MM.1S (cell line): ENCODE measurements around the gene TSPAN10.

Experiments used
- DNase-seq: peaks from one replicate; pipeline ENCODE4 v3.0.0-alpha.2; 2015
- H2AFZ ChIP-seq: fragments of 300-600 bp; sonication (generic); 2 replicates; pipeline ENCODE4 v1.6.0; 2016; ENCODE audit warnings: antibody characterized with exemption, low read length
- H3F3A ChIP-seq: fragments of 300-600 bp; sonication (generic); 2 replicates; pipeline ENCODE4 v1.6.1; 2016; ENCODE audit warnings: mild to moderate bottlenecking, antibody characterized with exemption, low read length, moderate library complexity, mixed read lengths; ENCODE audit not compliant: insufficient read depth
- H3K27ac ChIP-seq: fragments of 300-600 bp; sonication (generic); 2 replicates; pipeline ENCODE4 v1.5.1; 2016; ENCODE audit warnings: mild to moderate bottlenecking, low read length
- H3K27me3 ChIP-seq: fragments of 300-600 bp; sonication (generic); replicated peaks from 2 replicates; pipeline ENCODE4 v1.6.0; 2016; ENCODE audit warnings: low read length; ENCODE audit not compliant: insufficient read depth
- H3K36me3 ChIP-seq: fragments of 300-600 bp; sonication (generic); replicated peaks from 2 replicates; pipeline ENCODE4 v1.6.1; 2016; ENCODE audit warnings: mild to moderate bottlenecking, low read length, mixed read lengths; ENCODE audit not compliant: insufficient read depth
- H3K4me1 ChIP-seq: fragments of 300-600 bp; sonication (generic); 2 replicates; pipeline ENCODE4 v1.6.1; 2016; ENCODE audit warnings: low read length, mixed read lengths
- H3K4me2 ChIP-seq: fragments of 300-600 bp; sonication (generic); 2 replicates; pipeline ENCODE4 v1.6.0; 2016; ENCODE audit warnings: low read depth, low read length
- H3K4me3 ChIP-seq: fragments of 300-600 bp; sonication (generic); 2 replicates; pipeline ENCODE4 v1.5.1; 2016; ENCODE audit warnings: low read length, mixed read lengths
- H3K79me2 ChIP-seq: fragments of 300-600 bp; sonication (generic); 2 replicates; pipeline ENCODE4 v1.6.1; 2016; ENCODE audit warnings: mixed run types, low read length, mixed read lengths
- H3K9ac ChIP-seq: fragments of 300-600 bp; sonication (generic); 2 replicates; pipeline ENCODE4 v1.6.1; 2016; ENCODE audit warnings: low read length, mixed read lengths
- H3K9me2 ChIP-seq: fragments of 300-600 bp; sonication (generic); replicated peaks from 2 replicates; pipeline ENCODE4 v1.6.1; 2016; ENCODE audit warnings: mild to moderate bottlenecking, low read length, mixed read lengths; ENCODE audit not compliant: insufficient read depth
- H3K9me3 ChIP-seq: fragments of 300-600 bp; sonication (generic); replicated peaks from 2 replicates; pipeline ENCODE4 v1.6.1; 2016; ENCODE audit warnings: mild to moderate bottlenecking, low read length, mixed read lengths; ENCODE audit not compliant: insufficient read depth
- H4K20me1 ChIP-seq: fragments of 300-600 bp; sonication (generic); 2 replicates; pipeline ENCODE4 v1.6.1; 2016; ENCODE audit warnings: mild to moderate bottlenecking, low read length, moderate library complexity, mixed read lengths; ENCODE audit not compliant: insufficient read depth
- EZH2 ChIP-seq: fragments of 300-600 bp; sonication (generic); optimal IDR thresholded peaks from 2 replicates; pipeline ENCODE3; 2017; ENCODE audit warnings: low read depth, mild to moderate bottlenecking, antibody characterized with exemption, low read length, mixed read lengths
- EZH2phosphoT487 ChIP-seq: fragments of 300-600 bp; sonication (generic); IDR thresholded peaks from 2 replicates; pipeline ENCODE4 v1.6.1; 2018; ENCODE audit warnings: antibody characterized with exemption, low read length
- TF ChIP-seq, protein P1 (sequence below): fragments of 300-600 bp; sonication (generic); IDR thresholded peaks from 2 replicates; pipeline ENCODE4 v1.5.1; 2016; ENCODE audit warnings: antibody characterized with exemption, low read length, mixed read lengths

TSPAN10 gene

DNA sequence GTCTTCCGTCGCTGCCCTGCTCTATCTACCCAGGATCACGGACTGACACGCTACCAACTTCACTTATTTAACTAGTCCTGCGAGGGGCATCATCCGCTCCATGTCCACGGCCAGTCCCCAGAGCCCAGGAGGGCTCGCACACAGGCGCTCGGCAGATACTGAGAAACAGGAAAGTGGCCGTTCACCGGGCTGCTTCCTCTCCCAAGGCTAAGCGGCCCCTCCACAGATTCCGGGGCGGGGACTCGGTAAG lies 29.0 kb downstream of the TSPAN10 start:
- no peaks in the 10 kb centered on the region for H3K27me3 ChIP-seq
- peak overlapping the region; percentile 86 for H2AFZ ChIP-seq
- no peaks in the 10 kb centered on the region for H3K9me3 ChIP-seq
- peaks cover 5% of the 10 kb centered on the region; the same call in 1 of the 2 replicates for H3K4me1 ChIP-seq
- peak overlapping the region; percentile 84 for H3K4me2 ChIP-seq
- no peak for DNase-seq
- no peak overlapping the region; the same call in 1 of the 2 replicates for H3K27ac ChIP-seq
- no peaks in the 10 kb centered on the region for H3F3A ChIP-seq
- H3K79me2 ChIP-seq: peaks cover 39% of the 10 kb centered on the region
- TF ChIP-seq, protein P1, sequence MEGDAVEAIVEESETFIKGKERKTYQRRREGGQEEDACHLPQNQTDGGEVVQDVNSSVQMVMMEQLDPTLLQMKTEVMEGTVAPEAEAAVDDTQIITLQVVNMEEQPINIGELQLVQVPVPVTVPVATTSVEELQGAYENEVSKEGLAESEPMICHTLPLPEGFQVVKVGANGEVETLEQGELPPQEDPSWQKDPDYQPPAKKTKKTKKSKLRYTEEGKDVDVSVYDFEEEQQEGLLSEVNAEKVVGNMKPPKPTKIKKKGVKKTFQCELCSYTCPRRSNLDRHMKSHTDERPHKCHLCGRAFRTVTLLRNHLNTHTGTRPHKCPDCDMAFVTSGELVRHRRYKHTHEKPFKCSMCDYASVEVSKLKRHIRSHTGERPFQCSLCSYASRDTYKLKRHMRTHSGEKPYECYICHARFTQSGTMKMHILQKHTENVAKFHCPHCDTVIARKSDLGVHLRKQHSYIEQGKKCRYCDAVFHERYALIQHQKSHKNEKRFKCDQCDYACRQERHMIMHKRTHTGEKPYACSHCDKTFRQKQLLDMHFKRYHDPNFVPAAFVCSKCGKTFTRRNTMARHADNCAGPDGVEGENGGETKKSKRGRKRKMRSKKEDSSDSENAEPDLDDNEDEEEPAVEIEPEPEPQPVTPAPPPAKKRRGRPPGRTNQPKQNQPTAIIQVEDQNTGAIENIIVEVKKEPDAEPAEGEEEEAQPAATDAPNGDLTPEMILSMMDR: no peak
- TF ChIP-seq EZH2 (no peak), EZH2phosphoT487 (no peak)
- no peaks in the 10 kb centered on the region for H3K36me3 ChIP-seq
- peak overlapping the region; percentile 97 for H3K9ac ChIP-seq
- no peaks in the 10 kb centered on the region for H4K20me1 ChIP-seq
- H3K9me2 ChIP-seq: no peaks in the 10 kb centered on the region
- peak overlapping the region; percentile 89 for H3K4me3 ChIP-seq

DNA sequence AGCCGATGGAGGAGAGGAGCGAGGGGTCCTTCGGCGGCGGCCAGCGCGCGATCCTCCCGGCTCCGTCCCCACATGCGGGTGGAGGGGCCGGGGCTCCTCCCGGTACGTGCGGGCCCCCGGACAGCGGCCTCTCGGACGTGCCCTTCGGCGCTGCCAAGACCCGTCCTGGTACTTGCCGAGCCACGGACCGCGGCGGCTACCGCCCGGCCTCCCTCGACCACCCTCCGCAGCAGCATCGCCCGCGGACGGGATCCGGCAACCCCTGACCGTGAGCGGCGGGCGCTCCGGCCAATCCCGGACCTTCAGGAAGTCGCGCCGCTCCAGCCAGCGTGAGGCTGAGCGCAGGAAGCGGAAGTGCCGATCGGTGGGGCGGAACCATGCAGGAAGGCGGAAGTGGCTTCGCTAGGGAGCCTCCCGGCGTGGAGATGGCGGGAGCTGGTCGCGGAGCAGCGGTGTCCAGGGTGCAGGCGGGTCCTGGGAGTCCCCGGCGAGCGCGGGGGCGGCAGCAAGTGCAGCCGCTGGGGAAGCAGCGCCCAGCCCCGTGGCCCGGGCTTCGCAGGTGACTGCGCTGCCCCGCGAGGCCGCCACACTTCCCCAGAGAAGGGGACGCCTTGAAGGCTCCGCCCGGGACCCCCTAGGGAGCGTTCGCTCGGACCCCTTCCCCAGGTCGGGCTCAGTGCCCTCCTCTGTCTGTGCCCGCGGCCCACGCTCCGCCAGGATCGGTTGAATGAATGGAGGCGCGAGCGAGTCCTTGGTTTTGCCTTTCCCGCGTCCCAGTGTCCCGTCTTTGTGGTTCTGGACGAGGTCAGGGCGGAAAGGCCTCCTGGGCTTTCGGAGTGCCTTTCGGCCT lies 29.6 kb downstream of the TSPAN10 start, which contains the start of the genes CCDC137 and OXLD1:
Gene CCDC137 (plus strand): TSS at position 396 of the 850 bp plus-strand sequence. CDS start 30 bp downstream, at position 426.
Gene OXLD1 (minus strand): TSS at position 264 of the 850 bp plus-strand sequence. CDS start 28 bp downstream, at position 236.
- DNase-seq: peak; percentile 97
- Histone ChIP-seq H3K27ac (peak within 1 kb of the TSS; percentile 51), H3K79me2 (peaks cover 39% of the 10 kb centered on the region)

GRCh38 chr17:81667754-81668153 lies 30.8 kb downstream of the TSPAN10 start:
- Histone ChIP-seq H3K27me3 (no peaks in the 10 kb centered on the region), H3K27ac (no peak overlapping the region), H3K36me3 (no peaks in the 10 kb centered on the region), H3K4me2 (peak overlapping the region; percentile 64), H4K20me1 (no peaks in the 10 kb centered on the region), H3K9ac (no peak overlapping the region), H3K9me3 (no peaks in the 10 kb centered on the region), H3K9me2 (no peaks in the 10 kb centered on the region), H3K4me1 (peaks cover 5% of the 10 kb centered on the region; the same call in 1 of the 2 replicates), H2AFZ (no peak overlapping the region), H3K4me3 (peak overlapping the region; percentile 13; the same call in 1 of the 2 replicates), H3F3A (0 out of 2 replicates have a peak, but pooled peaks cover 1% of the 10 kb centered on the region), H3K79me2 (peaks cover 39% of the 10 kb centered on the region)
- no peak for DNase-seq
- TF ChIP-seq EZH2phosphoT487: no peak
- TF ChIP-seq EZH2: no peak
- TF ChIP-seq, protein P1: no peak

More for the DNA sequence above, 29.6 kb downstream of the TSPAN10 start, which contains the start of the genes CCDC137 and OXLD1:
- H2AFZ ChIP-seq: peak within 1 kb of the TSS; percentile 86
- peak within 1 kb of the TSS; percentile 98 for H3K4me2 ChIP-seq
- TF ChIP-seq, protein P1: no peak
- TF ChIP-seq EZH2 (no peak), EZH2phosphoT487 (no peak)
- peak within 1 kb of the TSS; percentile 89 for H3K4me3 ChIP-seq
- peaks cover 5% of the 10 kb centered on the region; the same call in 1 of the 2 replicates for H3K4me1 ChIP-seq
- no peaks in the 10 kb centered on the region for H3K27me3 ChIP-seq
- H3K36me3 ChIP-seq: no peaks in the 10 kb centered on the region
- H3F3A ChIP-seq: no peaks in the 10 kb centered on the region
- H3K9me2 ChIP-seq: no peaks in the 10 kb centered on the region
- H4K20me1 ChIP-seq: no peaks in the 10 kb centered on the region
- H3K9me3 ChIP-seq: no peaks in the 10 kb centered on the region
- H3K9ac ChIP-seq: peak within 1 kb of the TSS; percentile 97
